Coronary artery (tissue), 2 donors: ENCODE measurements around the gene MRTFA.
A peak's percentile ranks its signal among the peaks of the same experiment; 100 is the strongest.
"Not testable (repeated sequence)": the region's sequence is repeated elsewhere in the genome, so short reads cannot be mapped to it uniquely, and the experiment has no call there.

Experiments
- DNase-seq: peaks from one replicate; pipeline ENCODE4 v3.0.0-alpha.2; 2017; ENCODE audit warnings: low spot score
- H3K27ac ChIP-seq, 2 donors: fragments of 200-600 bp; sonication (generic); one replicate each; pipeline ENCODE4 v1.5.1; 2016 to 2019
- H3K4me3 ChIP-seq: fragments of 200-600 bp; sonication (generic); 2 replicates; pipeline ENCODE4 v1.5.1; 2016; ENCODE audit warnings: mild to moderate bottlenecking, moderate library complexity
- TF ChIP-seq, protein P1 (sequence below): fragments of 200-600 bp; sonication (generic); IDR thresholded peaks from one replicate; pipeline ENCODE4 v1.5.1; 2019; ENCODE audit warnings: antibody characterized with exemption

The MRTFA gene

DNA sequence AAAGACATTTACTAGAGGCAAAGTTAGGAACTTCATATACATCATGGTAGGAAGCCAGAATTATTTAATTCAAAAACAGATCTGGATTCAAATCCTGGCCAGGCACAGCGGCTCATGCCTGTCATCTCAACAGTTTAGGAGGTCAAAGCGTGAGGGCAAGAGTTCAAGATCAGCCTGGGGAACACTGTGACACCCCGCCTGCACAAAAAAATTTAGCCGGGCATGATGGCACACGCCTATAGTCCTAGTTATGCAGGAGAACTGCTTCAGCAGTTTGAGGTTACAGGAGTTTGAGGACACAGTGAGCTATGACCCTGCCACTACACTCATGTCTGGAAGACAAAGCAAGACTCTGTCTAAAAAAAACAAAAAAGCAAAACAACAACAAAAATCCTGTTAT lies 8.9 kb downstream of the MRTFA start:
- no peak for DNase-seq
- TF ChIP-seq, protein P1, sequence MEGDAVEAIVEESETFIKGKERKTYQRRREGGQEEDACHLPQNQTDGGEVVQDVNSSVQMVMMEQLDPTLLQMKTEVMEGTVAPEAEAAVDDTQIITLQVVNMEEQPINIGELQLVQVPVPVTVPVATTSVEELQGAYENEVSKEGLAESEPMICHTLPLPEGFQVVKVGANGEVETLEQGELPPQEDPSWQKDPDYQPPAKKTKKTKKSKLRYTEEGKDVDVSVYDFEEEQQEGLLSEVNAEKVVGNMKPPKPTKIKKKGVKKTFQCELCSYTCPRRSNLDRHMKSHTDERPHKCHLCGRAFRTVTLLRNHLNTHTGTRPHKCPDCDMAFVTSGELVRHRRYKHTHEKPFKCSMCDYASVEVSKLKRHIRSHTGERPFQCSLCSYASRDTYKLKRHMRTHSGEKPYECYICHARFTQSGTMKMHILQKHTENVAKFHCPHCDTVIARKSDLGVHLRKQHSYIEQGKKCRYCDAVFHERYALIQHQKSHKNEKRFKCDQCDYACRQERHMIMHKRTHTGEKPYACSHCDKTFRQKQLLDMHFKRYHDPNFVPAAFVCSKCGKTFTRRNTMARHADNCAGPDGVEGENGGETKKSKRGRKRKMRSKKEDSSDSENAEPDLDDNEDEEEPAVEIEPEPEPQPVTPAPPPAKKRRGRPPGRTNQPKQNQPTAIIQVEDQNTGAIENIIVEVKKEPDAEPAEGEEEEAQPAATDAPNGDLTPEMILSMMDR: no peak
- no peak overlapping the region for H3K27ac ChIP-seq
- H3K4me3 ChIP-seq: no peak overlapping the region

DNA sequence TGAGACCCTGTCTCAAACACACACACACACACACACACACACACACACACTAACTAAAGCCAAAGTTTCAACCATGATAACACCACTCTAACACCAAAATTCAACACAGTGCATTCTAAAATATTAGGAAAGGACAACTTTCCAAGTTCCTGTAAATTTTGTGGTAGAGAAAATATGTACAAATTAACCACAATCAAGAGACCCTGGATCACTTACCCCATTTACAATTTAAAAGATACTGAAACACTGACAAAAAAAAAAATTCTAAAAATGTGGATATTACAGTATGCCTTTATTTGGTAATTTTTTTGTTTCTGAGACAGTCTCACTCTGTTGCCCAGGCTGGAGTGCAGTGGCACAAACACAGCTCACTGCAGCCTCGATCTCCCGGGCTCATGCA lies 9.7 kb downstream of the MRTFA start:
- TF ChIP-seq, protein P1: no peak
- H3K4me3 ChIP-seq: no peak overlapping the region
- H3K27ac ChIP-seq: no peak overlapping the region
- no peak for DNase-seq

DNA sequence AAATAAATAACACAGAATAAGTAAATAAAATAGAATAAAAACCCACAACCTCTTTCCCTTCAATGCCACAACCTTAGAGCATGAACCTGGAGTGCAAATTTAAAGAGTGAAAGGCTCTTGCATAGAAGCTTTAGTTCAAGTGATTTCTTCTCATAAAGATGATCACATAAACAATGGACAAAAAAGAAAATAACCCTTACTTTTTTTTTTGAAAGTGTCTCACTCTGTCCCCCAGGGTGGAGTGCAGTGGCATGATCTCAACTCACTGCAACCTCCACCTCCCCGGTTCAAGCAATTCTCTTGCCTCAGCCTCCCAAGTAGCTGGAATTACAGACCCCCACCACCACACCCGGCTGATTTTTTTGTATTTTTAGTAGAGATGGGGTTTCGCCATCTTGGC lies 10.7 kb downstream of the MRTFA start:
- H3K27ac ChIP-seq, DNase-seq, H3K4me3 ChIP-seq: not testable (repeated sequence)

DNA sequence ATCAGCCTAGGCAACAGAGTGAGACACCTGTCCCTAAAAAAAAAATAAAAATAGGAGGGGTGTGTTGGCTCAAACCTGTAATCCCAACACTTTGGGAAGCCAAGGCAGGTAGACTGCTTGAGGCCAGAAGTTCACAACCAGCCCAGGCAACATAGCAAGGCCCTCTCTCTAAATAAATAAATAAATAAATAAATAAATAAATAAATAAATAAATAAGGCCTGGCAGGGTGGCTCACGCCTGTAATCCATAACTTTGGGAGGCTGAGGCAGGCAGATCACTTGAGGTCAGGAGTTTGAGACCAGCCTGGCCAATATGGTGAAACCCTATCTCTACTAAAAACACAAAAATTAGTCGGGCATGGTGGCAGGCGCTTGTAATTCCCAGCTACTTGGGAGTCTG lies 11.2 kb downstream of the MRTFA start:
- H3K4me3 ChIP-seq: not testable (repeated sequence)

GRCh38 chr22:40624770-40625169 lies 11.7 kb downstream of the MRTFA start:
- Histone ChIP-seq H3K4me3 (no peak overlapping the region), H3K27ac (no peak overlapping the region)
- DNase-seq: no peak
- TF ChIP-seq, protein P1: no peak

More for the DNA sequence above, 11.2 kb downstream of the MRTFA start:
- DNase-seq, H3K27ac ChIP-seq: not testable (repeated sequence)

GRCh38 chr22:40621309-40622151 lies 15.0 kb downstream of the MRTFA start:
- Histone ChIP-seq H3K4me3 (no peak overlapping the region), H3K27ac (peak overlapping the region in 1 of 2 donors; percentile 16)
- TF ChIP-seq, protein P1: no peak
- no peak for DNase-seq

DNA sequence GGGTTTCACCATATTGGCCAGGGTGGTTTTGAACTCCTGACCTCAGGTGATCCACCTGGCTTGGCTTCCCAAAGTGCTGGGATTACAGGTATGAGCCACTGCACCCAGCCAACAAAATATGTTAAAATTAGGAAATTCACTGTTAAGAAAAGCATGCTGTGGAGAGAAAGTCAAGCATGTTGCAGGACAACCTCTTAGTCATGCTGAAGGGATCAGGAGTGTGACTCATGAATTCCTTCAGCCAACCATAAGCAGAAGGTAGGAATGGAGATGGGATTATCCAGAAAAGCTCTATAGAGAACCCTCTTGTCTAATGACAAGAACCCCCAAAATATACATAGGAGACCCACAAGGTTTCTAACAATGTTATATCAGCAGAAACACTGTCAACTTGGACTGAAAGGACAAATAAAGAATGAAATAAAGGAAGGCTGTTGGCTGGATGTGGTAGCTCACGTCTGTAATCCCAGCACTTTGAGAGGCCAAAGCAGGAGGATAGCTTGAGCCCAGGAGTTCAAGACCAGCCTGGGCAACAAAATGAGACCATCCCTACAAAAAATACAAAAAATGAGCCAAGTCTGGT lies 16.0 kb downstream of the MRTFA start:
- Histone ChIP-seq H3K27ac (no peak overlapping the region), H3K4me3 (no peak overlapping the region)
- no peak for DNase-seq
- TF ChIP-seq, protein P1: no peak

- no peak overlapping the region for H3K27ac ChIP-seq
- no peak overlapping the region for H3K4me3 ChIP-seq
- no peak for DNase-seq
- TF ChIP-seq, protein P1: no peak
Observed at GRCh38 chr22:40618400-40618799, 18.1 kb downstream of the MRTFA start.
